Measurements from ENCODE around the gene HEPACAM2.

HEPACAM2 gene

DNA sequence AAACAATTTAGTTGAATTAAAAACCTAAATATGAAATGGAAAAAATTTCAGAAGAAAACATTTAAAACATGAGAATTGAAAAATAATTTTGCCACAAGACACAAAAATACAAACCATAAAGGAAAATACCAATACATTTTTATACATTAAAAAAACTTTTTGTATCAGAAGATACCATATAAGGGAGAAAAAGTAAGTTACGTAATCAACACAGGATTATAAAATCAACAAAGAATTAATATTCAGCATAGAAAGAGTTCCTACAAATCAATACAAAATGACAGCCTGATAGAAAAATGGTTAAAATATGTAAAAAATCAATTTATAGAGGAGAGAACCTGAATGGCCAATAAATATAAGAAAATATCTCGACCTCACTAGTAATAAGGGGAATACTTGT lies 61.5 kb downstream of the HEPACAM2 start:
- Histone ChIP-seq H3K27ac (ENCODE audit: low read length) (no peak overlapping the region), H3K9me3 (ENCODE audit: insufficient read depth, low read depth, low read length) (0 out of 2 replicates have a peak, but pooled peaks cover 3% of the 10 kb centered on the region), H3K4me1 (ENCODE audit: insufficient read depth, low read length) (no peaks in the 10 kb centered on the region), H3K27me3 (ENCODE audit: insufficient read depth, low read length) (no peaks in the 10 kb centered on the region), H3K4me3 (ENCODE audit: low read length) (no peak overlapping the region), H3K9ac (ENCODE audit: low read depth, low read length) (no peak overlapping the region), H3K36me3 (ENCODE audit: insufficient read depth, low read depth, low read length) (no peaks in the 10 kb centered on the region)

DNA sequence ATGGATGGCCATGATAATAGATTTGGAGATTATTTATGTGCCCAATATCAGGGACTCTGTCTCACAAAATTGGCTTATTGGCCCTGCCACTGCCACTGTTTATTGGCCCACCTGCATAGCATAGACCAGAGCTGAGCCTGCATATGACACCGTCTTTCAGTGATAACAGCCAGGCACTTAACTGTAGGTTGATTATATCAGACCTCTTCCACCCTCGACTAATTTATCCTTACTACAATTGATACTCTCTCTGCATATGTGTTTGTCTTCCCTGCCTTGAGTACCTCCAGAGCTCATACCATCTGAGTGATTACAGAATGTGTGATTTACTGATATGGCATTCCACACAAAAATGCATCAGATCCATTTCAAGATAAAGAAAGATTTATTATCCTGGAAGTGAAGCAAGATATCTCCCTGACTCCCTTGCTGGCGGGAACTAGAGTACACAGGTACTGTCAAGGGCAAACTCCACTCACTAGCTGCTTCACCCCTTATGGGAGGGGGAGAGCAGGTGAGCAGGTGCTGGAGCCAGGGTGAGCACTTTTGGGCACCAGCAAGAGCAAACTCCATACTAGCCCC lies 65.0 kb downstream of the HEPACAM2 start:
- Histone ChIP-seq H3K9me3 (ENCODE audit: insufficient read depth, low read depth, low read length) (no peaks in the 10 kb centered on the region), H3K27me3 (ENCODE audit: insufficient read depth, low read length) (no peaks in the 10 kb centered on the region), H3K4me1 (ENCODE audit: insufficient read depth, low read length) (no peaks in the 10 kb centered on the region), H3K4me3 (ENCODE audit: low read length) (no peak overlapping the region), H3K36me3 (ENCODE audit: insufficient read depth, low read depth, low read length) (no peaks in the 10 kb centered on the region), H3K9ac (ENCODE audit: low read depth, low read length) (no peak overlapping the region), H3K27ac (ENCODE audit: low read length) (no peak overlapping the region)

DNA sequence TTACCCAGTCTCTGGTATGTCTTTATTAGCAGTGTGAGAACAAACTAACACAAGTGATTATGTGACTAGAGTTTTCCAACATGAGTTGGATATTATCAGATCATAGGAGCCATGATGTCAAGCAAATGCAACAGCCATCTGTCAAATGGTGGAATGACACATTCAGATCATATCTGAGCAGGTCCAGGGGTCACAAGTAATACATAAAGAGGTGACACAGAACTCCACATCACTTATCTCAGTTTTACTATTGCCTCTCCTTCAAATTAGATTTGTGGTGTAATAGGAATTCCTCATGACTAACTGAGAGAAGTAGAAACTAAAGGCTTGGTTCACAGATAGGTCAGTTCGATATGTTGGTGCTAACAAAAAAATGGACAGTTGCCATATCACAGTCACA lies 65.9 kb downstream of the HEPACAM2 start:
- Histone ChIP-seq H3K27me3 (ENCODE audit: insufficient read depth, low read length) (no peaks in the 10 kb centered on the region), H3K9me3 (ENCODE audit: insufficient read depth, low read depth, low read length) (no peaks in the 10 kb centered on the region), H3K9ac (ENCODE audit: low read depth, low read length) (no peak overlapping the region), H3K36me3 (ENCODE audit: insufficient read depth, low read depth, low read length) (no peaks in the 10 kb centered on the region), H3K4me3 (ENCODE audit: low read length) (no peak overlapping the region), H3K4me1 (ENCODE audit: insufficient read depth, low read length) (no peaks in the 10 kb centered on the region), H3K27ac (ENCODE audit: low read length) (no peak overlapping the region)

DNA sequence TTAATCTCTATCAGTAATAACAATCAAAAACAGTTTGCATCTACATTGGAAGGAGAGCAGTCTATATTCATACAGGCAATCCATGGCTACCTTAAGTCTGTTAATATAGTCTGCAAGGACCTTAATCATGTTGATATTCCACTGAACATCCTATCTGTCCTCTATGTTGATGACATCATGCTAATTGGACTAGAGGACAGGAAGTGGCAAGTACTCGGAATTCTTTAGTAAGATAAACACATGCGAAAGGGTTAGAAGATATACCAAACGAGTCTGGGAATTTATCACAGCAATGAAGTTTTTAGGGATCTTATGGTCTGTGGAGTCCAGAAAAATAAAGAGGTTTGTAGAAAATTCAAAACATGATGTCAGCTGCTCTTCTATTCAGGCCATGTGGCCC lies 66.8 kb downstream of the HEPACAM2 start:
- H3K27ac ChIP-seq (ENCODE audit: low read length): no peak overlapping the region
- H3K9me3 ChIP-seq (ENCODE audit: insufficient read depth, low read depth, low read length): no peaks in the 10 kb centered on the region
- H3K4me3 ChIP-seq (ENCODE audit: low read length): no peak overlapping the region
- no peaks in the 10 kb centered on the region for H3K27me3 ChIP-seq (ENCODE audit: insufficient read depth, low read length)
- H3K4me1 ChIP-seq (ENCODE audit: insufficient read depth, low read length): no peaks in the 10 kb centered on the region
- H3K36me3 ChIP-seq (ENCODE audit: insufficient read depth, low read depth, low read length): no peaks in the 10 kb centered on the region
- no peak overlapping the region for H3K9ac ChIP-seq (ENCODE audit: low read depth, low read length)

DNA sequence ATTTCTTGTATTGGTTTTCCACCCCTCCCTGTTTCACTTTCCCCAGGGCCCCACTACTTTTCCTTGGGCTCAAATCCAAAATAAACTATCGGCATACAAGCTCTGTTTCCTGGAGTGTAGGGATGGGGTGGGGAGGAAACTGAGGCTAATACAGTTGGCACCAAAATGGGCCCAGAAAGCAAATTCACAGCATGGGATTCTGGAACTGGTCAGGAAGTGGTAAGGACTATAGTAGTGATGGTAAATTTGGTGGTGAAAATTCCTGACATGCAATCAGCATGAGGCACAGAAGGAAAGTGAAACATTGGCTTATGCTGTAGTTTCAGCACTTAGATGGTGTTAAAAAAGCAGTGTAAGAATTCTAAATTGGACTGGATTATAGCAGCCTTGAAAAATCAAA lies 69.4 kb downstream of the HEPACAM2 start:
- no peak overlapping the region for H3K4me3 ChIP-seq (ENCODE audit: low read length)
- no peaks in the 10 kb centered on the region for H3K36me3 ChIP-seq (ENCODE audit: insufficient read depth, low read depth, low read length)
- H3K4me1 ChIP-seq (ENCODE audit: insufficient read depth, low read length): no peaks in the 10 kb centered on the region
- H3K9me3 ChIP-seq (ENCODE audit: insufficient read depth, low read depth, low read length): no peaks in the 10 kb centered on the region
- H3K9ac ChIP-seq (ENCODE audit: low read depth, low read length): no peak overlapping the region
- H3K27me3 ChIP-seq (ENCODE audit: insufficient read depth, low read length): no peaks in the 10 kb centered on the region
- H3K27ac ChIP-seq (ENCODE audit: low read length): no peak overlapping the region

DNA sequence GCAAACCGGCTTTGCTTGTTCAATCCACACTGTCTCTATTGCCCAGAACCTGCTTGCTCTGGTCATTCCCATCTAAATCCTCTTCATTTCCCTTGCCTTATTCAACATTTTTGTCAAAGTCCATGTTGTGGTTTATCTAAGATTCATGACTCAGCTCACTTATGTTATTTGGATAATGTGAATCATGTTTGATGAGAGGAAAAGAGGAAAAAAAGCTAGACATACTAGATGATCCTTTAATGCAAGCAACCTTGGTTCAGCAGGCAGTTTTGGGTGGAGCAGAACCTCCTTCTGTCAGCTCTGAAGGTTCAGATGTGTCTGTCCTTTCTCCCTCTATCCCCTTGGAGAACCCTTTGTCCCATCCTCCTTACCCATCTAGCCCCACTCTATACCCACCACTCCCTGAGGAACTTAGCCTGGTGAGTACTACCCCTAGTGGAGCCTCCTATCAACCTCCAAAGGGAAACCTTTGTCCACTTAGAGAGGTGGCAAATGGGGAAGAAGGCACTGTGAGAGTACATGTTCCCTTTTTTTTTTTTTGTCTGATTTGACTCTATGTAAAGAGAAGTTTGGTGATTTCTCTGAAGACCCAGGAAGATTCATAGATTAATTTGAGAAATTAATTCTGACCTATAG lies 76.0 kb downstream of the HEPACAM2 start:
- Histone ChIP-seq H3K4me3 (ENCODE audit: low read length) (no peak overlapping the region), H3K4me1 (ENCODE audit: insufficient read depth, low read length) (no peaks in the 10 kb centered on the region; the same call in 1 of the 2 replicates), H3K27ac (ENCODE audit: low read length) (no peak overlapping the region), H3K27me3 (ENCODE audit: insufficient read depth, low read length) (no peaks in the 10 kb centered on the region), H3K9ac (ENCODE audit: low read depth, low read length) (no peak overlapping the region), H3K36me3 (ENCODE audit: insufficient read depth, low read depth, low read length) (no peaks in the 10 kb centered on the region), H3K9me3 (ENCODE audit: insufficient read depth, low read depth, low read length) (no peaks in the 10 kb centered on the region)

DNA sequence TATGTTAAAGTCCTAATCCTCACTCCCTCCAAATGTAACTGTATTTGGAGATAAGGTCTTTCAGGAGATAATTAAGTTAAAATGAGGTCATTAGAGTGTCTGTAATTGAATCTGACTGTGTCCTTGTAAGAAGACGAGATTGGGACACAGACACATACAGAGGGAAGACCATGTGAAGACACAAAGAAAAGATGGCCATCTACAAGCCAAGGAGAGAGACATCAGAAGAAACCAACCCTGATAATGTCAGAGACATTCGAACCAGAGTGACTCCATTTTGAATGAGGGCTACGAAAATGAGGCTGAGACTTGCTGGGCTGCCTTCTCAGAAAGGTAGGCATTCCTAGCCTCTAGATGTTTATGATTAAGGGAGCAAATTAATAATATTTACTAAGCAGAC lies 77.5 kb downstream of the HEPACAM2 start:
- no peak overlapping the region for H3K4me3 ChIP-seq (ENCODE audit: low read length)
- no peaks in the 10 kb centered on the region for H3K27me3 ChIP-seq (ENCODE audit: insufficient read depth, low read length)
- H3K9ac ChIP-seq (ENCODE audit: low read depth, low read length): no peak overlapping the region
- H3K9me3 ChIP-seq (ENCODE audit: insufficient read depth, low read depth, low read length): no peaks in the 10 kb centered on the region
- no peak overlapping the region for H3K27ac ChIP-seq (ENCODE audit: low read length)
- no peaks in the 10 kb centered on the region; the same call in 1 of the 2 replicates for H3K4me1 ChIP-seq (ENCODE audit: insufficient read depth, low read length)
- H3K36me3 ChIP-seq (ENCODE audit: insufficient read depth, low read depth, low read length): no peaks in the 10 kb centered on the region

DNA sequence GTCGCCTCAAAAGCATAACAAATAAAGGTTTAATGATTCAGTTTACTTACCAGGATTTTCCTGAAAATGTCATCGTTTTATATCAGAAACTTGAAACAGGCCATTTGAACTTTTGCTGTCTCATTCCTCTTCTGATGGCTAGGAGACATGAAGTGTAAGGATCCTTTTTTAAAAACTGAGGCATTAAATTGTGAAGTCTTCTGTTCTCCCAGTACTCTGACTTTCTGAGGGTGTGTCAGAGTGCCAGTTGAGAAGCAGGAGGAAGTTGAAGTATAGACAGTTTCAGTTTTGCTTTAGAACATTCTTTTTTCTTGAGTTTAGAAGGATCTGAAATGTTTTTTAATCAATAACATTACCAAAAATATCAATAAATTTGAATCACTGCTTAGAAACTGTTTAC lies 78.1 kb downstream of the HEPACAM2 start, which contains the start of gene SAMD9L:
Gene SAMD9L, minus strand, starts transcription at position 242 of the 400 bp plus-strand sequence. CDS start 12,414 bp downstream, outside the sequence.
- Histone ChIP-seq H3K27me3 (ENCODE audit: insufficient read depth, low read length) (no peaks in the 10 kb centered on the region), H3K4me1 (ENCODE audit: insufficient read depth, low read length) (no peaks in the 10 kb centered on the region; the same call in 1 of the 2 replicates), H3K9ac (ENCODE audit: low read depth, low read length) (no peak within 1 kb of the TSS), H3K36me3 (ENCODE audit: insufficient read depth, low read depth, low read length) (no peaks in the 10 kb centered on the region), H3K9me3 (ENCODE audit: insufficient read depth, low read depth, low read length) (no peaks in the 10 kb centered on the region), H3K4me3 (ENCODE audit: low read length) (no peak within 1 kb of the TSS), H3K27ac (ENCODE audit: low read length) (no peak within 1 kb of the TSS)

DNA sequence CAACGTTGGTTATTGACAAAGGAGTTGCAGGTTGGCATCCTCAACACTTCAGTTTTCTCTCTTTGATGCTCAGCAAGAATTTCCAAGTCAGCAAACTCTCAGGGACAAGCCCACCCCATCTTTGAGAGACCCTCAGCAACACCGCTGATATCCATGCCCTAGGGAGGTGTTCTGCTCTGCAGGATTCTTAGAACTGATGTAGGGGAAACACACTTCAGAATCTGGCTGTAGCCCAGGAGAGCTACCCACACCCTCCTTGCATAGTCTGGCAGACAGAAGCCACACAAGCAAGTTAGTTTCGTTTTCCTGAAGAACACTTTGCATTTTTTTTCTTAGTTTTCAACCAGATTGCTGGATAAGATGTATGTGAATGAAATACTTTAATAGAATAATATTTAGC lies 78.9 kb downstream of the HEPACAM2 start:
- H3K9ac ChIP-seq (ENCODE audit: low read depth, low read length): no peak overlapping the region
- H3K4me3 ChIP-seq (ENCODE audit: low read length): no peak overlapping the region
- H3K4me1 ChIP-seq (ENCODE audit: insufficient read depth, low read length): no peaks in the 10 kb centered on the region; the same call in 1 of the 2 replicates

DNA sequence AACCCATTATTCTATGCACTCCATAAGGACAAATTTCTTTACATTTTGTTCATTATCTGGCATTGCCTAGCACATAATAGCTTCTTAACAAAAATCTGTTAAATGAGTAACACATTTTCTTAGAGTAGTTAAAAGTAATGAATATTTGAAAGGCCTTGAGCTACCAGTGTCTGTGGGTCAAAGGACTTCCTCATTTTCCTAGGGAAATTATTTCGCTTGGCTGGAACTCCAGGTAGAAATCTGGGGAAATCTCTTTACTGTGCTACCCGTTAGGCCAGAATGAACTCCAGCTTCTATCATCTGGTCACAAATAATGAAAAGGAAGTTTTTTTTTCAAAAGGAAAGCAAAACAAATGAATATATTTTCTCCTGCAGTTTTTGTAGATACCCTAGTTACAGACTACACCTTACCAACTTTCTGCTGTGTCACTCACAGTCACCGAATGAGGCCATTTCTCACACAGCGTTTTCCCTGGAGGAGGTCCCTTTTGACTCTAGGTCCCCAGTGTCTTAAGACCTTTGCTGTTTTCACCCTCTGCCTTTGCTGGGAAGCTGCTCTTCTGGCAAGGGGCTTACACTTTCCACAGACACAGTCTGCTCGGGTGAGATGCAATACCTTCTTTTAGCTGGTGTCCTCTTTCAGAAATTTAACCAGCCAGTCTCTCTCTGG lies 79.7 kb downstream of the HEPACAM2 start:
- no peak overlapping the region for H3K4me3 ChIP-seq (ENCODE audit: low read length)
- no peaks in the 10 kb centered on the region for H3K27me3 ChIP-seq (ENCODE audit: insufficient read depth, low read length)
- no peaks in the 10 kb centered on the region for H3K36me3 ChIP-seq (ENCODE audit: insufficient read depth, low read depth, low read length)
- no peaks in the 10 kb centered on the region; the same call in 1 of the 2 replicates for H3K4me1 ChIP-seq (ENCODE audit: insufficient read depth, low read length)
- no peaks in the 10 kb centered on the region for H3K9me3 ChIP-seq (ENCODE audit: insufficient read depth, low read depth, low read length)
- H3K9ac ChIP-seq (ENCODE audit: low read depth, low read length): no peak overlapping the region
- no peak overlapping the region for H3K27ac ChIP-seq (ENCODE audit: low read length)

More for the DNA sequence above, 78.9 kb downstream of the HEPACAM2 start:
- H3K36me3 ChIP-seq (ENCODE audit: insufficient read depth, low read depth, low read length): no peaks in the 10 kb centered on the region
- H3K9me3 ChIP-seq (ENCODE audit: insufficient read depth, low read depth, low read length): no peaks in the 10 kb centered on the region
- no peak overlapping the region for H3K27ac ChIP-seq (ENCODE audit: low read length)
- no peaks in the 10 kb centered on the region for H3K27me3 ChIP-seq (ENCODE audit: insufficient read depth, low read length)

DNA sequence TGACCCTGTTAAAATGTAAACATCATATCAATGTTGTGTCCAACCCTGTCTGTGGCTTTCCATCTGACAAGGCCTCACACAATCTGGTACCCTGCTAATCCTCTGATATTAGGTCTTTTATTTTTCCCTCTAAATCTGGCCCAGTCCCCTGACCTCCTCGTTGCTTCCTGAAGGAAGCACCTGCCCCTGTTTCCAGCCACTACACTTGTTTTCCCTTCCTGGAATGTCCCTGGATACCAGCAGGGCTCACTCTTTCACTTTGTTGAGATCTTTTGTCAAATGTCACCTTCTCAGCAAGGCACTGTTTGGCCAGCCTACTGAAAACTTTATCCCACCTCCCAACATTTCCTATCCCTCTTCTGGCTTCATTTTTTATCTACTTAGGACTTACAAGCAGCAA lies 80.2 kb downstream of the HEPACAM2 start:
- H3K27ac ChIP-seq (ENCODE audit: low read length): no peak overlapping the region
- H3K4me1 ChIP-seq (ENCODE audit: insufficient read depth, low read length): no peaks in the 10 kb centered on the region; the same call in 1 of the 2 replicates
- H3K36me3 ChIP-seq (ENCODE audit: insufficient read depth, low read depth, low read length): no peaks in the 10 kb centered on the region
- no peaks in the 10 kb centered on the region for H3K27me3 ChIP-seq (ENCODE audit: insufficient read depth, low read length)
- H3K4me3 ChIP-seq (ENCODE audit: low read length): no peak overlapping the region
- H3K9me3 ChIP-seq (ENCODE audit: insufficient read depth, low read depth, low read length): no peaks in the 10 kb centered on the region
- H3K9ac ChIP-seq (ENCODE audit: low read depth, low read length): no peak overlapping the region

DNA sequence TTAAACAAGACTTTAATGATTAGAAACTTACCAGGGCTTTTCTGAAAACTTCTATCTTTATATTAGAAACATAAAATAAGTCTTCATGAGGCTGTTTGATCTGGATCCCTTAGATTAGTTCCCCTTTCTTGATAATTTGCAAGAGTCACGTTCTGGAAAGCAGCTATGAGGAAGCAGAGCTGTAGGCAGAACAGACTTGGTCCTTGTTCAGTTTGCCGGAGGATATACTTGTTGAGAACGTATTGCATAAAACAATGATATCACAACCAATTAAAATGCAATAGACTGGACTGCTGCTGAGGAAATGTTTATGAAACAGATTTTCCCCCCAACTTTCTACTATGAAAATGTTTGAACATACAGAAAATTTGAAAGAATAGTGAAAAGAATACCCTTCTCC lies 80.9 kb downstream of the HEPACAM2 start:
- no peaks in the 10 kb centered on the region for H3K27me3 ChIP-seq (ENCODE audit: insufficient read depth, low read length)
- H3K9me3 ChIP-seq (ENCODE audit: insufficient read depth, low read depth, low read length): no peaks in the 10 kb centered on the region
- H3K36me3 ChIP-seq (ENCODE audit: insufficient read depth, low read depth, low read length): no peaks in the 10 kb centered on the region
- no peaks in the 10 kb centered on the region; the same call in 1 of the 2 replicates for H3K4me1 ChIP-seq (ENCODE audit: insufficient read depth, low read length)
- no peak overlapping the region for H3K9ac ChIP-seq (ENCODE audit: low read depth, low read length)
- H3K4me3 ChIP-seq (ENCODE audit: low read length): no peak overlapping the region
- no peak overlapping the region for H3K27ac ChIP-seq (ENCODE audit: low read length)

All from iPS-20b (cell line).